ENCODE data around the gene PLRG1.

PLRG1 gene

DNA sequence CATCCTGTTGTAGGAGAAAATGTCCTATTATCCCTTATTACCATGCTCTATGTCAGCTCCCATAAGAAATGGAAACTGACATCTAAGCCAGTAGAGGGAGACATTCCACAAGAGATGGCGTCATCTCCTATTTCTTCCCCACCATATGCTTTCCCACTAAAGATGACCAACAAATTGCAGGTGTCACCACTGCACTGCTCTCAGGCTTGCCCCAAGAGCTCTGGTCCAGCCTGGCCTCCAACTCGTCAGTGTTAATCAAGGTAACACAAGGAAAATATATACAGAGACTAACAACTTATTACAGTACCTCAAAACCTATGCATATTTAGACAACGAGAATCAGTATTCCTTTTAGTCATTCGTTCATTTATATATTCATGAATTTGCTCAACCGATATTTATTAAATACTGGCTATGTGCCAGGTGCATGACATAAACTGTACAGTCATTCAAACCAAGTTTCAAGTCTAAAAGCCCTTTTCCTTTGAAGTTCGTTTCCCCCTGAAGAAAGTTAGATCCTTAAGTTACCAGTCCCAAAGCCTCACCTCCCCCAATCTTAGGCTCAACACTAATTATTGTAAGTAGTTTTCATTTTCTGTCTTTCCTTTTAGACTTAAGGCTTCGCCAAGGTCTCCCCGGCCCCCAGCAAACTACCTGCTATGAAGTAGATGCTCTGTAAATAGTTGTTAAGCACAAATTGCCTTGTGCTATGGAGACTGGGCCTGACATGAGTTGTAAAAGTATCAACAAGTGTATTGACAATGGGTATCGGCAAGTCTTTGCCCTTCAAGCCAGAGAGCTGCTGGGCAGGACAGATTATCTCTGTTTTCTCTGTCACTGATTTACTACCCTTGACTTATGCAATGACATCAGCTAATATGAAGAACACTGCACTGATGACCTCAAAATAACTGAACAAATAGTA is 9.6 kb upstream of the PLRG1 start:
- H3K27ac ChIP-seq: no peak overlapping the region
- TF ChIP-seq, protein P1, sequence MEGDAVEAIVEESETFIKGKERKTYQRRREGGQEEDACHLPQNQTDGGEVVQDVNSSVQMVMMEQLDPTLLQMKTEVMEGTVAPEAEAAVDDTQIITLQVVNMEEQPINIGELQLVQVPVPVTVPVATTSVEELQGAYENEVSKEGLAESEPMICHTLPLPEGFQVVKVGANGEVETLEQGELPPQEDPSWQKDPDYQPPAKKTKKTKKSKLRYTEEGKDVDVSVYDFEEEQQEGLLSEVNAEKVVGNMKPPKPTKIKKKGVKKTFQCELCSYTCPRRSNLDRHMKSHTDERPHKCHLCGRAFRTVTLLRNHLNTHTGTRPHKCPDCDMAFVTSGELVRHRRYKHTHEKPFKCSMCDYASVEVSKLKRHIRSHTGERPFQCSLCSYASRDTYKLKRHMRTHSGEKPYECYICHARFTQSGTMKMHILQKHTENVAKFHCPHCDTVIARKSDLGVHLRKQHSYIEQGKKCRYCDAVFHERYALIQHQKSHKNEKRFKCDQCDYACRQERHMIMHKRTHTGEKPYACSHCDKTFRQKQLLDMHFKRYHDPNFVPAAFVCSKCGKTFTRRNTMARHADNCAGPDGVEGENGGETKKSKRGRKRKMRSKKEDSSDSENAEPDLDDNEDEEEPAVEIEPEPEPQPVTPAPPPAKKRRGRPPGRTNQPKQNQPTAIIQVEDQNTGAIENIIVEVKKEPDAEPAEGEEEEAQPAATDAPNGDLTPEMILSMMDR (conservative IDR thresholded peaks at IDR 0.05): peak; percentile 66
- no peak for TF ChIP-seq ZFX (IDR thresholded peaks at IDR 0.05)

DNA sequence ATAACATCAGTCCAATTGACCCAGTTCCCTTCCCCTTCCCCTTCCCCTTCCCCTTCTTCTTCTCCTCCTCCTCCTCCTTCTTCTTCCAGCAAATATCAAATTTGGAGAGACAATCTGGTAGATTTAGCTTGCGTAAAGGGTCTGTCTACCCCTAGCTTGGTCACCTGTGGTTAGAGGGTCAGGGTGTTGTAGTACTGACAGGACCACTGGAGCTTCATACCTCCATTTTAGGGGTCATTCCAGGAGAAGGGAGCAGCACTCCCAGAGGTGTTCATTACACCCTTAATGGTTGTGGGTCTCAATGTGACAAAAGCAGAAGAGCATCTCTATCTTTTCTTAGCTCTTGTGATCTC is 8.9 kb upstream of the PLRG1 start:
- no peak overlapping the region for H3K27ac ChIP-seq
- TF ChIP-seq, protein P1 (conservative IDR thresholded peaks at IDR 0.05): no peak
- TF ChIP-seq ZFX (IDR thresholded peaks at IDR 0.05): no peak

DNA sequence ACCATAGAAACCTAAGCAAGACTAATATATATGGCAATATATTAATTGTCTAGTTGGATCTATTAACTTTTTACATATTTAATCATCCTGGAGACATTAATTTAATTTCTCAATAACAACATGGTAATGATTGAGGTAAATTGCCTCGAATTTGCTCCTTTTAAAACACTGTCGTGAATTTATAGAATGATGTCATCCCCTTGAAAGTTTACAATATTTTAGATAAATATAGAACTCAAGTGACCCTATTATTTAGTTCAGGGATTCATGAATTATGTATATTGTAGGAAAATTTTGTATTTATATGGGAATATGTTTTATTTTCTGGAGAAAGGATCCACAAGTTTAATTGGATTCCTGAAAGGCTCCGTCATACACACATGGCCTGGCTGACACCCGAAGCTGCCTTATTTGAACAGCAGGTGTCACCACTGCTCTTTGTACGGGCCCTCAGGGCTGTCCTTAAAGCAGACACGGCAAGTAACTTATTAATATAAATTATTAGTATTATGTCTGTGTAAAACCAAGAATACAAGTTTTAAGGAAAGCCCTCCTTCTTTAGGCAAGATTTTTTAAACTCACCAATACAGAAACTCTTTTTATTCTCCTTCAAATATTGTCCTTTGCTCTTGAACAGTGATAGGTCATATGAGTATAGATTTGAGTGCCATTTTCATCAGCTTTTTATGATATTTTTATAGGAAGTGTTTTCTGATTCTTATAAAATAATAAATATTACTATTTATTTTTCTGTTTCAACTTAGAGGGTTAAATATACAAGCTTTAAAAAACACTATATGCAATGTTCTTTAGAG is 1.9 kb upstream of the PLRG1 start:
- H3K27ac ChIP-seq: no peak overlapping the region

DNA sequence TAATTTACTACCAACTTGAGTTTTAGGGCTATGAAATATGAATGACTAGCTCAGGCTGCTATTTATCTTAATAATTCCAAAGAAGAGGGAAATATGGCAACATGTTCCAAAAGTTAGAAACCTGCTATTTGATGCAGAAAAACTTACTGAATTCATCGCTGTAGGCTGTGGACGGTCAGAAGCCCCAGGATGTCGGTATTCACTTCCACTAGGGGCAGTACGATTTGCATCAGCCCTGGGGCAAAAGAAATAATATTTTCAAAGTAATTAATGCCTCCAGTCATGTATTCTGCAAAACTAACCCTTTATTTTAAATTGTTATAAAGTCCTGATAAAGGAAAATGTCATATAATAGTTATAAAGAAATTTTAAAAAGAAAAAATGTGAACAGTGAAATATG is 4.5 kb downstream of the PLRG1 start:
- H3K27ac ChIP-seq: no peak overlapping the region
- no peak for TF ChIP-seq ZFX (IDR thresholded peaks at IDR 0.05)
- TF ChIP-seq, protein P1 (conservative IDR thresholded peaks at IDR 0.05): peak; percentile 16

More for the DNA sequence above, 1.9 kb upstream of the PLRG1 start:
- TF ChIP-seq ZFX (IDR thresholded peaks at IDR 0.05): no peak
- TF ChIP-seq, protein P1 (conservative IDR thresholded peaks at IDR 0.05): peak; percentile 85

DNA sequence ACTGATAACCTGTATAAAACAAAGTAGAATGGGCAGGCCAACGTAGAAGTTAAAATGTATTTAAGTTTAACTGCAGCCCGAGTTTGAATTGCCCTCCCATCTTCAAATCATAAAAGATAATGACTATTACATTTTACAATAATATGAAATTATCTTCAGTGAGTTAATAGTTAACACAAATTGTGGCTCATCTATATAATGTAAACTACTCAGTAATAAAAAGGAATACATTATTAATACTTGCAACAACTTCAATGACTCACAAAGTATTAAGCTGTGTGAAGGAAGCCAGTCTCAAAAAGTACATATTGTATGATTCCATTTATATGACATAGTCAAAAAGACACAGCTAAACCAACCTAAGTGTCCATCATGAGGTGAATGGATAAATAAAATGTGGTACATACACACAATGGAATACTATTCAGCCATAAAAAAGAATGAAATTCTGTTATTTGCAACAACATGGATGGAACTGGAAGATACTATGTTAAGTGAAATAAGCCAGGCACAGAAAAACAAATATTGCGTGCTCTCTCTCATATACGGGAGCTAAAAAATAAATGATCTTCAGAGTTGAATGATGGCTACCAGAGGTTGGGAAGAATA is 7.8 kb downstream of the PLRG1 start:
- no peak overlapping the region for H3K27ac ChIP-seq
- TF ChIP-seq ZFX (IDR thresholded peaks at IDR 0.05): no peak
- TF ChIP-seq, protein P1 (conservative IDR thresholded peaks at IDR 0.05): no peak

DNA sequence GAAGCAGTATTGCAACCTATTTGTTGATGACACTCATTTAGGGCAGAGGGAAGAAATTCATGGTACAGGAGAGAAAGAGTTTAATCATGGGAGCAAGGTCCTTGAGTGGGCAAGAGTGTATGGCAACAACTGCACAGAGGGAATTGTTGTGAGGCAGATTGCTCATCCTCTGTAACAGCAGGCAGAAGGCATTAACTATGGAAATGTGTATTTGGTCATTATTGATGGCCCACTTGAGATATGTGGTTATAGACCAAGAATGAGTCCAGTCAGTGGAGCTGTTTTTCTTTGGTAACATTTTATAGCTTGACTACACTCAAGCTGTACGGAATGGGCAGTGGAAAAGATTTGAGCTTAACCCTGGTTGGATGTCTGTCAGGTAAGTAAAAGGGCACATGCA is 15.9 kb downstream of the PLRG1 start:
- no peak for TF ChIP-seq ZFX (IDR thresholded peaks at IDR 0.05)
- TF ChIP-seq, protein P1 (conservative IDR thresholded peaks at IDR 0.05): no peak

More for the DNA sequence above, 15.9 kb downstream of the PLRG1 start:
- no peak overlapping the region for H3K27ac ChIP-seq
